ENCODE results near the gene GFPT2.

GFPT2 gene

DNA sequence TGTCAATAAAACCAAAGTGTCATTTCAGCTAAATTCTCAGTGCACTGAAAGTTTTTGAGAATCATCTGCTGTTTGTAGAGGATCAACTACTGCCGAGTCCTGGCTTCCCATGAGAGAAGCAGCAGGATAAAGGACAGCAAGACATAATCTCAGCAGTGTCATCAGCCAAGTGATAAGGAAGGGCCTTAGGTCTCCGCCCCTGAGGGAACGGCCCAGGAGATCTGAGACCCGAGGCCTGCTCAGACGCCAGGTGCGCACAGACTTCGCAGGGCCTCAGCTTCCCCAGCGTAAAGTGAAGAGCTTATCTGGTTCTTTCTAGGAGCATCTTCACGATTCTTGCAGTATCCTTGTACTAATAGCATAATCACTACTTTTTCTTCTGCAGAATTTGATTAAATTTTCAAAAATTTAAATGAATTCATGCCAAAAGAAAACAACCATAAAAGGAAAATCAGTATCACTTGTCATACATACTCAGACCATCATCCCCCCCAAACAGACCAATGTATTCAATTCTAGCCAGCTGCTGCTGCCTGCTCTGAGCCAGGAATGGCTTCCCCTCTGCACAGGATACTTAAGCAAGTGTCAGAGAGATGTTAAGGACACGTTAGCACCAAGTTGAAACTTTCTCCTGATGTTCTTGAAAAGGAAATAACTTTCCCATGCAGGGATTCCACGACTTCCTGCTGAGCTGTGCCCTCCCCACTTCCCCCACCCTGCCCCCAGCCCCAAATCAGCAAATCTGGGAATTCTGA, 2.2 kb downstream of the GFPT2 start:
- DNase-seq (ENCODE audit: low read depth in 2 of 2): no peak

DNA sequence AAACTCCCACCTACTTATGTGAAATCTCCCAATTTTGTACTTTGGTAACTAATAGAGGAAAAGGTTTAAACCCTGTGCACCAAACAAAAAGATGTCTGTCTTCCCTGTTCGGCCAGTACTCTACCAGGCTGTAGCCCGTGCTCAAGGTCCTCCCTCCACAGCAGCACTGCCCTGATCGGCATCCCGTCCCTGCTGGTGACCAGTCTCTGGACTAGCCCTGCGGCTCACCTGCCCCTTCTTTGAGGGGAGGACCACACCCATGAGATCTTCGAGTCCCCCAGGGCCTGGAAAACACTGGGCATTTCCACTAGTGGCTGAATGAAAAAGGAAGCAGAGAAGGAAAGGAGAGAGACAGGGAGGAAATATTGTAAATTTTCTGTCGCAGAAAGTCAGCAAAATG, 2.8 kb downstream of the GFPT2 start:
- DNase-seq (ENCODE audit: low read depth in 2 of 2): no peak

DNA sequence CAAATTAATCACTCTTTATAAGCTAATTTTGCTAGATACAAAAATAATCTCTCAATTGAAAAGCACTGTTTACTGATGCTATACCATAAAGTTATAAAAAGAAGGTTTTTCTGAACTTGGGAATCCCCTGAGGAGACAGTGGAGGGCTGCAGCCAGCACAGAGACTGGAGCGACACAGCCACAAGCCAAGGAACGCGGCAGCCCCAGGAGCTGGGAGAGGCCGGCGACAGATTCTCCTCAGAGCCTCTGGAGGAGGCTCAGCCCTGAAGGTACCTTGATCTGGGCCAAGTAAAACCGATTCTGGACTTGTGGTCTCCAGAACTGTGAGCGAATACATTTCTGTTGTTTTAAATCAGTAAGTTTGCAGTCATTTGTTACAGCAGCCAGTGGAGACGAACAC, 3.7 kb downstream of the GFPT2 start:
- no peak for DNase-seq (ENCODE audit: low read depth in 2 of 2)

DNA sequence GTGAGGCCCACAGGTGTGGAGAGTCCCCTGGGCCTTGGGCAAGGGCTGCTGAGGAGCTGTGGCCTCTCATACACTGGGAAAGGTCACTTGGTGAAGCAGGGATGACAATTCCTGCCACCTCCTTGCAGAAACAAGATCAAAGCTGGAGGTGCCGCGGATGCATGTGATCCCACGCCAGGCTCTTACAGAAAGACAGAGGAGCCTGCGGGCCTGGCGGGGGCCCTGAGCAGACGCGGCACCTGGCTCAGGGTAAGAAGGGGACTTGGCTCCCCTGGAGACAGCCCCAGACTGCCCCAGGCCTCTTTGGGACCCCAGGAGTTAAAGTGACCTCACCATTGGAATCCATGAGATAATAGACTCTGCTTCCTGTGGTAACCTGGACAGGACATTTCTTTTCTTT, 4.8 kb downstream of the GFPT2 start:
- no peak for DNase-seq (ENCODE audit: low read depth in 2 of 2)

DNA sequence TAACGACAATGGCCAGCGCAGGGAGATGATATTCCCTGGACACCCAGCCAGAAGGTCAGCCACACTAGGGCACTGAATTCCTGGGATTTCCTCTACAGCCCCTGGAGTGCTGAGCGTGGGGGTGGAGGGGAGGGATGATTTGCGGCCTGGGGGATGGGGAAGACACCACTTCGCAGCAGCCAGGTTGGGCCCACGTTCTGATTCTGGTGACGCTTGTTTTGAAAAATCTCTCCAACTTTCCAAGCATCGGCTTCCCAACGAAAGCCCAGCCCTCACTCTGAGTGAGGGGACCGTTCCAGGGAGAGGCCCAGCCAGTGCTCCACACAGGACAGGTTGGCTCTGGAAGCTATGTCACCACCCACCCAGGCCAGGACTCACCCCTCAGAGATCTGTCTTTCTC, 5.4 kb downstream of the GFPT2 start:
- no peak for DNase-seq (ENCODE audit: low read depth in 2 of 2)

DNA sequence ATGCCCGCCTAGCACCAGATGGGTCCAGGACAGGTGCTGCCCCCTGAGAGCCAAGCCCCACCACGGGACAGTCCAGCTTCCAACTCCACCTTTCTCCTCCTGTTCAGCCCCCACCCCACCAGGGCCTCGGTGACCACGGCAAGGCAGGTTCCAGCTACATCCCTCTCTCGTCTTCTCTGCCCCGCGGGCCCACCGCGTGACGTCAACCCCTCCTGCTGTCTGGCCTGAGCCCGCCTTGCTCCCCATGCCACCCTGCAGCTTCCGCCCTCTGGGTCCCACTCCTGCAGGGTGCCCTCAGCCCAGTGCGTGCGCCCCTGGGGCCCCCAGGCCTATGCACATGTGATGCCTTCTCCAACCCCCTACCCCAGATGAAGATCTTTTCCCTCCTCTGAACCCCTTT, 6.8 kb downstream of the GFPT2 start:
- no peak for DNase-seq (ENCODE audit: low read depth in 2 of 2)

DNA sequence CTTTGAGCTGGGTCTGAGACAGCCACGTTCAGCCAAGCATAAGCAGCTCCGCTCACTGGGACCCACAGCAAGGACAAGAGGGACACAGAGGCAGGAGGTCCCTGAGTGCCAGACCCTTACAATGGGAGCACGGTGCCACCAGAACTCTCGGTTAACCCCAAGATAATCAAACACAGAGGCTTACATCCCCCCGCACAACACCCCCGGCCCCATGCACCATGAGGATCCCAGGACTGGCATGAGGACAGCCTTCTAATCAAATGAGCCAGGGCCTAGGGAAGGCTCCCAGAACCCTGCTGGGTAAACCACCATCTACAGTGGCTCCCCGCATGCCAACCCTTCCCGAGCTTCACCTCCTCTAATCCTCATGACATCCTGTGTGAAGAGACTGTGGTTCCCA, 7.4 kb downstream of the GFPT2 start:
- no peak for DNase-seq (ENCODE audit: low read depth in 2 of 2)

DNA sequence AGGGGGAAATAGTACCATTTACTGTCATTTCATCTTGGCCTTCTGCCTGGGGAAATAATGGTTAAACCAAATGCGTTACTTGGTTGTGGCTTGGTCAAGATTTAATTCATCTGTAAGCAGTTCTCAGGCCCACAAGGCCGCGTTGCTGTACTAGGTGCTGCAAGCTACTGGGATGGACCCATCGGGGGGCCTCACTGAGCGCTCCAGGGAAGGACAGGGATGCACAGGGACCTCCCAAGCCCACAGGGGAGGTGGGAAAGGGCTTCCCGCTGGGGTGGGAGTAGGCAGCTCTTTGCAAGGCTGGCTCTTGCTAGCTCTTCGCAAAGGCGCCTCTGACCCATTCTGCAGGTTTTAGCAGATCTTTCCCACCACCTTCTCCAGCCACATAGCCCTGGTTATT, 8.0 kb downstream of the GFPT2 start:
- no peak for DNase-seq (ENCODE audit: low read depth in 2 of 2)

DNA sequence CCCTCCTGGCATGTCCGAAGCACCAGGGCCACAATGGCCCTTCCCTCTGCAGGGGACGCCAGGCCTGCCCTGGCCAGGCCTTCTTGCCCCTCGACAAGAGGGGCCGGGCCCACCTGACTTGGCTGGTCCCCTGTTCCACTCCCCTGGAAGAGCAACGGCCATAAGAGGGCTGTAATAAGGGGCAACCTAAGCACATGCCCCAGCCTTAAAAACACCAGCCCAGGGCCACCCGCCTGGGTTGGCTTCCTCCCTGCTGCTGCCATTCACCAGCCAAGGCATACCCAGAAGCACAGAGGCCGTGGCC, 8.5 kb downstream of the GFPT2 start:
- no peak for DNase-seq (ENCODE audit: low read depth in 2 of 2)

DNA sequence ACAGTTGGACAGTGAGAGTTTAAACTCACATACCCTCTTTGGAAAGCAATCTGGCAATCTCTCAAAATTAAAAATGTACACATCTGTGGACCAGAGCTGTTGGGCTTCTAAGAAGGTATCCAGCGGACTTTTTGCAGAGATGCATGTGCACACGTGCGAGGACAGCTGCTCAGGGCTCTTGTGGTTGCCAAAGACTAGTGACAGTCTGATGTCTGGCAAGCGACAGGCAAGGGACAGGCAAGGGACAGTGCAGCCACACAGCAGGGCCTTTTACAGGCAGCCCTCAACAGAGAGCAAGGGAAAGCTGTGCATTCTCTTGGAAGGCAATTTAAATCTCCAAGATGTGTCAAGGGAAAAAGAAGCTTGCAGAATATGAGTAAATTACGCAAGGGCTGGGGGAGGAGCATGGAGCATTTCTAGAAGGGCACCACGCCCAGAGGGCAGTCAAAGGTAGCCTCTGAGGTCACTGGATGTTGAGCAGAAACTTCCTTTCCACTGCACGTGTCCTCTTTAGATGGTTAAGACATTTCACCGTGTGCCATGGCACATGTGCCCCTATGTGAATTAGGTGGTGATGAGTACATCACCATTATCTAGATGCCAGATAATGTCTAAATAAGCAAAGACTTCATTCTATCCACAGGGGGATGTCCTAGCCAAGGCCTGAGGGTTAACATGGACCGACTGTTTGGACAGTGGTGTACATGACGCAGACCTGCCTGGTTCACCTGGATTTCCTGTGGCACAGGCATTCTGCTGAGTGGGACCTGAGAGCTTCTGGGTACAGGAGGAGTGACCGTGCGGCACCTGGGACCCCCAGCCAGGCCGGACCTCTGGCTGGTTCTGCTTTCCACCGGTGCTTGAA, 9.1 kb downstream of the GFPT2 start:
- no peak for DNase-seq (ENCODE audit: low read depth in 2 of 2)

DNA sequence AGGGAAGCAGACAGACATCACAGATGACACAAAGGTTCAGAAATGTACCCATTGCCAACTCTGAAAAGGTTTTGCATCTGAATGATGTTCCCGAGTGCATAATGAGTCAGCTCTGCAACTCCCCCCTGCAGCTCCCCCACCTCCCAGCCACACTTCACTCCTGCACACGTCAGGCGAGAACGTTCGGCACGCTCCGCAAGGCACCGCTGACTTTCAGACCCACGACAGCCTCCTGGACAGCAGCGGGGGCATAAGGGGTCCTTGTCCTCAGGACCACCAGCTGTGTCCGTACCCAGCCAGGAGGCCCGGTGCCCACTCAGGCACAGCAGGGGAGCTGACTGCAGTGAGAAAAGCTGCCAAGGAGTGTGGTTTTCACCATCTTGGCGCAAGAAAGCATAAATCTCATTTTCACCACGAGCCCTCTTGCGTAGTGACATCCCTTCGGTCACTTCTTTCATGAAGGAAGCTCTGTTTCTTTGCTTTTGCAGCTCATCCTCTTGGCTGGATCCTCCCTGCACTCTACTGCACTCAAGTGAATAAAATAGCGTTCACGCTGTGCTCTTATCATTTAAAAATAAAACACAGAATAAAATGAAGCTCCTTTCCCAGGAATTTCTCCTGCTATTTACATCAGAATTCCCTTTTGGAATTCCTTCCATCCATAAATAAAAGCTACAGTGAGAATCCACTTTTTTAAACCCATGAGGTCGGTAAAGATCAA, 9.9 kb downstream of the GFPT2 start:
- no peak for DNase-seq (ENCODE audit: low read depth in 2 of 2)

DNA sequence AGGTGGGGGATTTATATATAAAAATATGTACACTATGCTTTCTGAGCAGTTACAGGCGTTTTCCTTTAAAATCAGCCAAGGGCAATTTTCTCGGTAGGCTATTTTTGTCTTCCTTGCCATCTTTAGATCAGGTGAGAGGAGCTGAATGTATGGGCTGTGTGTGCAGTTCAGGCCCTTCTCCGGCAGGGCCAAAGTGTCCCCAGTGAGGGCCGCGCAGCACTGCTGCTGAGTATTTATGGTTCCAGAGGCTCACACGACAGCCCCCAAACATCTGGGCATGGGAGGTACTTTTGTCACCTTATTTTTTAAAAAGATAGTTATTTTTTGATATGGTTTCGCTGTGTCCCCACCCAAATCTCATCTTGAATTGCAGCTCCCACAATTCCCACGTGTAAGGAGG, 11.5 kb downstream of the GFPT2 start:
- no peak for DNase-seq (ENCODE audit: low read depth in 2 of 2)

DNA sequence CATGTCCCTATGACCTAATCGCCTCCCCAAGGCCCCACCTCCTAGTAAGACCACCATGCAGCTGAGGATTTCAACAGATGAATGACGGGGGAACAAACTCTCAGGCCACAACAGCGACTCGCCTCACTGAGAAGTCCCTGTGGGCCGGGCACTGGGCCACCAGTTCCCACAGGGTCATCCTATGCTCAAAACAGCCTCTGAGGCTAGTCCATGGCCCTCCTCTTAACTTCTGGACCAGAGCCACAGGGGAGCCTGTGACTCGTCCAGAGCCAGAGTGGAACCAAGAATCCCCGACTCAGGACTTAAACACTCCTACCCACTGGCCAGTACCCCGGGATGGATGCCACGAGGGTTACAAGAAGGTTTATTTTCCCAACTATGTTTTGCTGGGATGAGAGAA, 12.3 kb downstream of the GFPT2 start:
- no peak for DNase-seq (ENCODE audit: low read depth in 2 of 2)

DNA sequence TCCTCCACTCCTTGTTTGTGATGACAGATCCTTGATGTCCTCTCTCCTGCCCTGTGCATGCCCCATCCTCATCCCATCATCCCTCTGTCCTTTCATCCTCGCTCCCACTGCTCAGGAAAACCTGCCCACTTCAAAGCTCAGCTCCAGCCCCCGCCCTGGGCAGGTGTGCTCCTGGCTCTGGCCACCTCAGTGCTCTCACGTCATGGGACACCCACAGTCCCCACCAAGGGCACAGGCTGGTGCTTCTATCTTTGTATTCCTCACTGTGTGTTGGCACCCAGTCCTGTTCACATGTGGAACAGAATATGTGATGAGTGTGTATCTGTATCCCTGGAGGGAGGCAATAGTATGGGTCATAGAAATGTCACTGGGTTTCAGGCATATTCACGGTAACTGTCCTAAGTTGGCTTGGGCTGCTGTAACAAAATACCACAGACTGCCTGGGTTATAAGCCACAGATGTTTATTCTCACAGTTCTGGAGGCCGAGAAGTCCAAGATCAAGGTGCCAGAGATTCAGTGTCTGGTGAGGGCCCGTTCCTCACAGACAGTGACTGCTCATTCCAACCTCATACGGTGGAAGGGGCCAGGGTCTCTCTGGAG, 13.5 kb downstream of the GFPT2 start:
- no peak for DNase-seq (ENCODE audit: low read depth in 2 of 2)

DNA sequence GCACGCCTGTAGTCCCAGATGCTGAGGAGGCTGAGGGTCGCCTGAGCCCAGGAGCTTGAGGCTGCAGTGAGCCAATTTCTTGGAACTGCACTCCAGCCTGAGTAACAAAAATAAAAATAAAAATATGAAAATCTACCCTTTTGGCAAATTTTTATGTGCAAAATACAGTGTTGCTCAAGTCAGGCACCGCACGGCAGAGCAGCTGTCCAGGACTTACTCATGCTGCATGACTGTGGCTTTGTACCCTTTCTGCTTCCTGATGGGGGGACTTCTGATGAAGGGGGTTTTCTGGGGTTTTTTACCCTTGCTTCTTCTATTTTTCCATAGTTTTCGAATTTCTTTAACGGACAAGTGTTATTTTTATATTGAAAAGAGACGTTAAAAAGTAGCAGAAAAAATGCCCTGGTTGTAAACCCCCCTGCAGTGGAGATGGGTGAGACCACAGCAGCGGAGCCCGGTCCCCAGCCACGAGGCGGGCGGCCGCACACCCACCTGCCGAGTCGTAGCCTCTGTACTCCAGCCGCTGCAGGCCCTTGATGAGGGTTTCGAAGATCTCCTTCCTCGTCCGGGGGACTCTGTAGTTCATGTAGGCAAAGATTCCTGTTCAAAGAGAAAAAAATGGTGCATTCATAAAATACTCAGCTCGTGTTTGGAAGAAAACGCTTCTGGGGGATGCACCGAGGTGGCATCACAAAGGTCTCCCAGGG, 15.0 kb downstream of the GFPT2 start:
- DNase-seq (ENCODE audit: low read depth in 2 of 2): no peak

DNA sequence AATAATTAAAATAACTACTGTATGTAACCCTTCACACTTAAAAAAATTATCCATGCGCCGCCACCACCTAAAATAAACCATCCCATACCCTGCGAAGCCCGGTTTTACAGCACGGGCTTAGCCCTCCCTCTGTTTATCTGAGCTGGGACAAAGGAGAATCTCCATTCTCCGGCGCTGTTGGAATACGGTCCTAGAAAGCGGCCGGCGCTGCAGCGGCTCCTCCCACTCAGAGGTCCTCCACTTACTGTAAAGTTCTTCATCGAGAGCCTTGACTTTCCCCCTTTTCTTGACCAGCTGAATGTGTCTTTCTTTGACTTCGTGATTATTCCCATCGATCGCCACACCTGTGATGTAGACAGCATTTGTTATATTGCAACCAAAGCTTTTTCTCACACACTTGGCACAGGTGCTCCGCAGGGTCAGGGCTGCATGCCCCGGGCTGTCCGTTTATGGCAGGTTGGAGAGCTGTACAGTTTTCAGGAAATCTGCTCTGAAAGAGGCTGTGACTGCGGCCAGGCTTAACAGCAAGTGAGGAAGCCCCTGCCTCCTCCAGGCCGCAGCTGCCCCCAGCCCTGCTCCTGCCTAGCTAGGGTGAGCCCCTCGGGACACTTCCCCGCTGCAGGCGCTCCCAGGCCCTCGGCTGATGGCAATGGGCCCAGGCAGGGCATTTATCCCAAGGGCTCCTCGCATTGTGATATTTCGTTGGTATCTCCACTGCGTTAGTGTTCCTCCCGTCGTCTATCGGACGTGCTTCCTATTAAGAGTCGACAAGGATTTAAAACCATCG, 16.7 kb downstream of the GFPT2 start:
- no peak for DNase-seq (ENCODE audit: low read depth in 2 of 2)

DNA sequence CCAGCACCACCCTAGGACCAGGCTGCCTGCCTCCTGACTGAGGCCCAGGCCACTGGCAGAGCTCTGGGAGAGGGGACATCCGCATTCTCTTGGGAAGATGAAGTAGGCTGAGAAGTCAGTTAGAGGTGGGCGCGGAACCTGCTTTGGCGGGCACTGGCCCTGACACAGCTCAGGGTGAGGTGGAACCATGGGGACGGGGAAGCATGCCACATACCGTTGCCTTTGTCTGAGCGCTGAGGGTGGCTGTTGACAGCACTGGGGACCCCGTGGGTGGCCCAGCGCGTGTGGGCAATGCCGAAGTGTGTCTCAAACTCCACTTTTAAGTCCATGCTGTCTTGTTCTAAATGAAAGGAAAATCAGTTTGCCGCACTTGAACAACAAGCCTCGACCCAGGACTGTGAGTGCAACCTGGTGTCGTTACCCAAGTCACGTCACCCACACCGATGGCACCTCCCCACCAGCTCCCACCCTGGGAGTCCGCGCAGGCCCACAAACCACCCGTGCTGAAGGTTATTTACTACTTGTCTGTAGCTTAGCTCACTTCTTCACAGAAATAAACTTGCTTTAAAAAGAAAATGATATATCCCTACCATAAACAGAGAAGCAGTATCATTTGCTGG, 17.4 kb downstream of the GFPT2 start:
- no peak for DNase-seq (ENCODE audit: low read depth in 2 of 2)

DNA sequence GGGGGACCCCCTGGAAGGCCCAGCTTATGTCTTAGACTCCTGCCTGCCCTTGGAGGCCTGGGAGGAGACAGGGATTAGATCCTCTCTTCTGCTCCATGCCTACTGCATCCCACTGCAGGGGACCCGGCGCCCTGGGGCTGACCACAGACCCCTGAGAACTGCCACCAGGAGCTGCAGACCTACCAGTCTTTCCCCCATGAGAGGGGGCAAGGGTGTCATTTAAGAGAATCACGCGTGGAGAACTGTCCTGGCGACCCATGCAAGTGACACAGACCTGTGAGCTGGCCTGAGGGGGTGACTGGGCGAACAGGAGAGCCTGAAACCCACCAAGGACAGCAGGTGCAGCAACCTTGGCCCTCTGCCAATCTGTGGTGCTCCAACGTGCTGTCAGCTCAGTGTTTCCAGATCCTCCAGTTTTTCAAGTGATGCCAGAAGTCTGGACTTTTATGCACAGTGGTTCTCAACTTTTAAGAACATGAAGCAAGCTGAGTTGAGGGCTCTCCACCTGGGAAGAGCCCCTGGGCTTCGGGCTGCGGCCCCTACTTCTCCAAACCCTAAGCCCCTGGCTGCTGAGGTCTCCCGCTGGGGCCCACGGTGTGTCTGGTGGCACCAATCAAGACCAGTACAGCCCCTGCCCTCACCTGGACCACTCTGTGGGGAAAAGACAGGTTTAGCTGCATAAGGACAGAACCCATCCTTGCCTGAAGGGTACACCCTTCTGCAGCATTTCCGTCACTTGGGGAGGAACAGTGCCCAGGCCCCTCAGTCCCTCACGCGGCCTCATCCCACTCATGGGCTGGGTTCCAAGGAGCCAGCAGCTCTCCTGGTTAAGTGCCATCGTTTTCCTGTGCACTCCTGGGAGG, 18.2 kb downstream of the GFPT2 start:
- no peak for DNase-seq (ENCODE audit: low read depth in 2 of 2)

DNA sequence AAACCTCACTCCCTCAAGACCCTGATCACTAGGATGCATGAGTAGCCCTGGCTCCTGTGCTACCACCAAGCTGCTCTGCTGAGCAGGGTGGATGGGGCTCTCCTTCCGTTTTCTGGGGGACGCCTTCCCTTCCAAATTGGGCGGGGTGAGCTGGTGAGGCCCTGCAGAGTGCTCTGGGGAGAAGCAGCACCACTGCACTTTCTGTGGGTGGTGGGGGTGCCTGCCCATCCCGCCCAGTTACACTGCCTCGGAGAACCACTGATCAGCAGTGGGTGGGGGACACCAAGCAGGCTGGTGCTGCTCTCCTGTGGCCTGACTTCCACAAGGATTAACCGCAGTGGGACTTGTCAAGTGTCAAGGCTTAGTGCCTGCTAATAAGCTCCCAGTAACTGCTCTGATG, 19.0 kb downstream of the GFPT2 start:
- DNase-seq (ENCODE audit: low read depth in 2 of 2): no peak

DNA sequence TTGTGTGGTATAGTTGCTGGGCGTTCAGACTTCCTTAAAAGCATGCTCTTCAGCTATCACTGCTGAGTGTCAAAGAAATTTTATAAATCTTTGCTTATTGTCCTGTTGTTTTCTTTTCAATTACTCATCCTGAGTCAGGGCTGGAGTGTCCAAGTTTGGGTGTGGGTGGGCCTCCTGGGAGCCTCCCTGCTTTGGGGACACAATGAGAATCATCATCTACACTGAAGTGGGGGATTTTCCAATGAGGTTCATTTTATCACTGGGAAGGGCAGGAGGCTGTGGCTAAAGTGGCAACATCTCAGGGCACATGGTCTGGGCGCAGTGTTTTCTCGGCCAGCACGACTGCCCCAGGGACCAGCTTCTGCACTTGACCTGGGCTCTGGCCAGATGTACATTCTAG, 19.5 kb downstream of the GFPT2 start:
- no peak for DNase-seq (ENCODE audit: low read depth in 2 of 2)

Measured in stimulated activated CD4-positive, alpha-beta T cell treated with anti-CD3 and anti-CD28 coated beads, Interleukin-15, amount 100 ng/mL, for 48 hours (primary cell).